GOT3 (cell line): Measurements from ENCODE around the gene ARHGAP6.
"Not testable (repeated sequence)": the region's sequence is repeated elsewhere in the genome, so short reads cannot be mapped to it uniquely, and the experiment has no call there.

ENCODE experiments used
- DNase-seq: peaks from one replicate; lab custom pipeline; 2025; ENCODE audit warnings: mixed read lengths; lab: John Stamatoyannopoulos, UW

ARHGAP6 gene

DNA sequence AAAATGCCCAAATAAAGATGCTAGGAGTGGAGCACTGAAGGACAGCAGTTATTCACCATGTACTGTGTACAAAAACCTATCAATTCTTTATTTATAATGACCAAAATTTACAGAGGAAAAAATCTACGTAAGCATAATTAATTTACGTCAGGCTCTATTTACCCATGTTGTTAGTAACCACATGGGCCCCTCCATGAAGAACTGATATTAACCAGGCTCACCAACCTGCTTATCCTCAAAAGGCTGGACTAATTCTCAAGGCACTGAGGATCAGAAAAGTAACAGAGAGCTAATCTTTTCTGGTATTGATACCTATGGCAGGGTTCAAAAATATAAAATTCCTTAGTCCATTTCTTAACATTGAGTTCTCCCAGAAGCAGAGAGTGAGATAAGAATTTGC, 140.0 kb downstream of the ARHGAP6 start:
- DNase-seq, result no peak

DNA sequence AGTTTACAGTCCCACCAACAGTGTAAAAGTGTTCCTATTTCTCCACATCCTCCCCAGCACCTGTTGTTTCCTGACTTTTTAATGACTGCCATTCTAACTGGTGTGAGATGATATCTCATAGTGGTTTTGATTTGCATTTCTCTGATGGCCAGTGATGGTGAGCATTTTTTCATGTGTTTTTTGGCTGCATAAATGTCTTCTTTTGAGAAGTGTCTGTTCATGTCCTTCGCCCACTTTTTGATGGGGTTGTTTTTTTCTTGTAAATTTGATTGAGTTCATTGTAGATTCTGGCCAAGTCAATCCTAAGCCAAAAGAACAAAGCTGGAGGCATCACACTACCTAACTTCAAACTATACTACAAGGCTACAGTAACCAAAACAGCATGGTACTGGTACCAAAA, 146.5 kb downstream of the ARHGAP6 start:
- not testable (repeated sequence) for DNase-seq

DNA sequence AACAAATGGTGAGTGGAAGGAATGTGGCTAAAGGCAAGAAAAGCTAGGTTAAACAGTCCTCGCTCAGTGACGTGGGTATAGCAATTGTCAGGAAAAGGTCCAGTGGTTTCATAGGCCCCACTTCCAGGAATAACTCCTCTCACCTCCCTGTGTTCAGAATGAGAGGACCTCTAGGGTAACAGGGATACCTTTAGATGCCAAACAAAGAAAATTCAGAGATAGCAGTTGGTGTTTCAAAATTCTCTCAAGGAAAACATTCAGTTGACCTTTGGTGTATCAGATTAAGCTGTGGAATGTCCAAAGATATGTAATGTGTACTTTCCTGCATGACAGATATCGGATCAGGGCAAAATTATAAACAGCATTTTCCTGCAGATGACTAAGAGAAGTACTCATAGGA, 155.9 kb downstream of the ARHGAP6 start:
- DNase-seq, result no peak

DNA sequence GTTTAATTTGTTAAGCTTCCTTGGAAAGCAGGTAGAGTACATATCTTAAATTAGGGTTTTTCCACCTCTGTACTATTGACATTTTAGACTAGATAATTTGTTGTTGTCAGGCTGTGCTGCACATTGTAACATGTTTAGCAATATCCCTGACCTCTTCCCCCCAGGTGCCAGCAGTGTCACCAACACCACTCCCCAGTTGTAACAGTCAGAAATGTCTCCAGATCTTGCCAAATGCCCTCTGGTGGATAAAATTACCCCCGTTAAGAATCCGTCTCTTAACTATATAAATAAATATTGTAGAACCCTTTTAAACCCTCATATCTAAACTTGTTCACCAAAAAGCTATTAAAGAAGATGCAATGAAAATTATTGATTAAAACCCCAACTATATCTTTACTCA, 161.5 kb downstream of the ARHGAP6 start:
- no peak for DNase-seq

DNA sequence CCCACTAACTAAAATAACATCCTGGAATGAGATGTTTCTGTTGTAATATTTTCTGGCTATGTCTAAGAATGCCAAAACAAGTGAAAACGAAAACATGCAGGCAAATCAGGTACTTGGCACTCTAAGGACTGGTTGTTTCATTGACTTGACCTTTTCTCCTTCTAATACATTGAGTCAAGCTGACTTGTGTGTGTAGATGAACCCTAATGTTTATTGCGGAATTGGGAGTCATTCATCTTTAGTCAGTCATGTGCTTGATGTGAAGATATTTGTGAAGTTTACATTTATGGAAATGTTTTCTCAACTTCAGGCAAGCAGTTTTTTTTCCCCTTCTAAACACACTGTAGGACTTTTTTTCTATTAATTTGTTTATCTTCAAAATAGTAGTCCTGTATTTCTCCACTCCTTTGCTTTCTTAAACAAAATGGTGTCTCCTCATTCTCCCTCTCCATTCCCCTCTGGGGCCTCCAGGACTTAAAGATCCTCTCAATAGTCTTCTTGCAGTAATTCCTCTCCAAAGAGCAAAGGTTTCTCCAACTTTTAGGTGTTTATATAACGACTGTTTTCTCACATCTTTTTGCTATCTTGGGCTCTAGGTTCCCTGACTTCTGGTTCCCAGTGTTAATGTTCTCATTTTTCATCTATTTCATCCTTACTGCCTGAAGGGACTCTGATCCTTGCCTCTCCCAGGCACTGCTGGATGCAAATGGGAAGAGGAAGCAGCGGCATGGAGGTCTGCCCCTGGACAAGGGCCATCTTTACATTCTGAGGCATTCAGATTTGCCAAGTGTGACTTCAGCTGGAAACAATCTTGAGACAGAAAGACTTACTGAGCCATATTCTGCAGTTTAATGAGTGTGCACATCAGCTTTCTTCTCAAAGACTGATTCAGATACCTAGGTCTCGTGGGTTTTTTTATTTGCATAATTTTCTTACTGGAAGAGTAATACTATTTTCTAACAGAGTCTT, 166.4 kb downstream of the ARHGAP6 start:
- DNase-seq, result no peak

DNA sequence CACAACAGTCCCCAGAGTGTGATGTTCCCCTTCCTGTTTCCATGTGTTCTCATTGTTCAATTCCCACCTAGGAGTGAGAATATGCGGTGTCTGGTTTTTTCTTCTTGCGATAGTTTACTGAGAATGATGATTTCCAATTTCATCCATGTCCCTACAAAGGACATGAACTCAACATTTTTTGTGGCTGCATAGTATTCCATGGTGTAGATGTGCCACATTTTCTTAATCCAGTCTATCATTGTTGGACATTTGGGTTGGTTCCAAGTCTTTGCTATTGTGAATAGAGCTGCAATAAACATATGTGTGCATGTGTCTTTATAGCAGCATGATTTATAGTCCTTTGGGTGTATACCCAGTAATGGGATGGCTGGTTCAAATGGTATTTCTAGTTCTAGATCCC, 174.3 kb downstream of the ARHGAP6 start:
- not testable (repeated sequence) for DNase-seq

DNA sequence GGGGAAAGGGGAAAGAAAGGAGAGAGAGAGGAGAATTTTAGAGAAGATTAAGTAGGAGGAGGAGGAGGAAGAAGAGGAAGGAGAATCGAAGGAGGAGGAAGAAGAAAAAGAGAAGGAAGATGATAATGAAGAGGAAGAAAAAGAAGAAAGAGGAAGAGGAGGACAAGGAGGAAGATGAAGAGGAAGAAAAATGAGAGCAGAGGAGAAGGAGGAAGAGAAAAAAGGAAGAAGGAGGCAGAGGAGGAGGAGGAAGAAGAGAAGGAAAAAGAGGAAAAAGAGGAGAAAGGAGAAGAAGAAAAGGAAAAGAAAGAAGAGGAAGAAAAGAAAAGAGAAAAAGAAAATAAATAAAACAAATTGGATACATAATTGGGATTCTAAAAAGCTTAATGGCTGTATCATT, 181.4 kb downstream of the ARHGAP6 start:
- no peak for DNase-seq

DNA sequence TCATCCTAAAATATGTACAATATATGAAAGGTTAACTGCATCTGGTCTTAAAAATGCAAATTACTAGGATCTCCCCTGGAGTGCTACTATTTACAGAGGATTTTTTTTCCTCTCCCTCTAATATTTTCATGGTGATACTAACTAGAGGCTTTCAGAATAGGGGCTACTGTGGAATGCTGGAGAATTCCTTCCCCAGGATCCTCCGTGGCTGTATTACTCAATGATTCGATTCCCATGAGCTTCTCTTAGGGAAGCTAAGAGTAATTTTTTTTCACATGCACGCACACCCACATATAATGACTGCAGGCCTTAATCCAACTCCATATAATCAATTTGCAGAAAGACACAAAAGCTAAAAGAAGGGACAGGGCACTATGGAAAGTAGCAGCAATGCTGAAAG, 184.7 kb downstream of the ARHGAP6 start:
- no peak for DNase-seq

DNA sequence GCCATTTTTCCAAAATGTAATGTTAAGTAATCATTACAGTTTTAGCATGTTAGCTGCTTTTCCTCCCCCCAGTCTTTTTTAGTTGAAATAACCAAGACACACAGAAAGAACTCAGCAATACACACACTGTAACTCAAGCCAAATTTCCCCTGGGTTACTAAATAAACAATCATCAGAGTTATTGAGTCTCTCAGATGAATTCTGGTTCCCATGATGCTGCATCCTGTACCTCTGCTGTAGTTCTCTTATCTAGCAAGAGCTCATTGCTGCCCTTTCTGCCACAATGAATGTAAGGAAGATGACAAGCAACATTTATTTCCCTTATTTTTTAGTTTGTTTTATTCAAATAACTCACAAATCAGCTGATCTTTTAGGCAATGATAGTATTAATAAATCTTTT, 185.1 kb downstream of the ARHGAP6 start:
- no peak for DNase-seq

DNA sequence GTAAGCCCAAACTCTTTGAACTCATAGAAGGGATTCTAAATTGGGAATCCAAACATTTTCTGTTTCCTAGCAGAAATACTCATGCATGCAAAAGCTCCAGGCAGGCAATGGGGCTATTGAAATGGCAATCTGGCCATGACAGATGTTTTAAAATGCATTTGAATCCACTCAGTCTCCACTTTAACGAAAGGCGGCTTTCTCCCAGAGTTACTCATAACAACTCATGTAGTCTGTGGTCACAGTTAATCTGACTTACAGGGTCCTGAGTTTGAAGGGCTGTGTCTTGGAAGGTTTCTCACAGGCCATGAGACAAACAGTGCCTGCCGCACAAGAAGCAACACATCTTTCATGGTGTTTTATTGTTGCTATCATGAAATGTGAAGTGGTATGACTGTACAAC, 186.8 kb downstream of the ARHGAP6 start:
- no peak for DNase-seq

DNA sequence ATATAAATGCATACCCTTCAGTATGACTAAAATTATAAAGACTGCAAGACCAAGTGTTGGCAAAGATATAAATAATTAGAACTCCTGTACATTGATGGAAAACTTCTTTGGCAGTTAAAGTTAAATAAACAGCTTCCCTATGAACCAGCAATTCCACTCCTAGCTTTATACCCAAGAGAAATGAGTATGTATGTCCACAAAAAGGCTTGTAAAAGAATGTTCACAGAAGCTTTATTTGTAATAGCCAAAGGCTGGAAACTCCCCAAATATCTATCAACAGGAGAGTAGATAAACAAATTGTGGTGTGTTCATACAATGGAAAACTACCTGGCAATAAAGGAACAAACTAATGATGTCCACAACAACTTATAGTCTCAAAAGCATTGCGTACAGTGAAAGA, 187.7 kb downstream of the ARHGAP6 start:
- DNase-seq, result no peak

DNA sequence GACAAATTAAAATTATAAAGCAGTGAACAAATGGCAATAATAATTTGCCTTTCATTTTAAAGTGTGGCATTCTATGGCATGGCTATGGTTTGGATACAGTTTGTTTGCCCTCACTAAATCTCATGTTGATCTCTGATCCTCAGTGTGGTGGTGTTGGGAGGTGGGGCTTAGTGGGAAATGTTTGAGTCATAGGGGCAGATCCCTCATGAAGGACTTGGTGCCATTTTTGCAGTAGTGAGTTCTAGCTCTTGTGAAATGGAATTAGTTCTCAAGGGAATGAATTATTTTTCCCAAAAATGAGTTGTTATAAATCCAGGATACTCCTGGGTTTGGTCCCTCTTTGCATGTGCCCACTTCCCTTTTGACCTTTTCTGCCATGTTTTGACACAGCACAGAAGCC, 191.1 kb downstream of the ARHGAP6 start:
- DNase-seq, result no peak

DNA sequence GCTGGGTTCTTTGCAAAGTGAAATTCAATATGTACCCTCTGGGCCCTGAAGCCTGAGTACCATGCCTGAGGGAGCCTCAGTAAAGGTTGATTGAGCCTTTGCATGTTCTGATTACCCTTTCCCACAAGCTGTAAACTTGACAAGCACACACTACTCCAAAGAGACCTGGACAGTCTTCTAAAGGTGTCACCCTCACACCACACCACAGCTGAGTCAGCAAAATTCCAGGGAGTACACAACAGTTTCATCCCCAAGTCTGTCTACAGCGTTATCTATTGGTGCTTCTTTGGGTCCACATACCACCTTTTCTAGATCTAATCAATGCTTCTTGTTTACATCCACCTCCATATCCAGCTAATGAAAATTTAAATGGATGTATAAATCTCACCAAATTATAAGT, 191.7 kb downstream of the ARHGAP6 start:
- no peak for DNase-seq

DNA sequence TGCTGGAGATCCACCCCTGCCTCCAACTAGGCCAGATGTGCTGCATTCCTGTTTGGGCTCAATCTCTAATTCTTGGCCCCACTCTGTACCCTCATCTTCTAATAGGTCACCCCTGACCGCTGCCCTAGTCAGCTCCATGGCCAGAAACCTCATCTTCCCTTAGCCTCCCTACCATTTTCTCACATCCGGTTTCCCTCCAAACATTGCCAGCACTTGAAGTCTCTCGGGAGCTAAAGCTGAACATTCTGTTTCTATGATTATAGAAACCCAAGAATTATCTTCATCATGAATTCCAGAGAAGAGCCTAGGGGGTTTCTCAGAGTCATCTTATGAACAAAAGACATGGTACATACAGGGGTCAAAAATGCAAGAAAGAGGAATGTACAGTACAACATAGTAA, 192.8 kb downstream of the ARHGAP6 start:
- DNase-seq, result no peak

DNA sequence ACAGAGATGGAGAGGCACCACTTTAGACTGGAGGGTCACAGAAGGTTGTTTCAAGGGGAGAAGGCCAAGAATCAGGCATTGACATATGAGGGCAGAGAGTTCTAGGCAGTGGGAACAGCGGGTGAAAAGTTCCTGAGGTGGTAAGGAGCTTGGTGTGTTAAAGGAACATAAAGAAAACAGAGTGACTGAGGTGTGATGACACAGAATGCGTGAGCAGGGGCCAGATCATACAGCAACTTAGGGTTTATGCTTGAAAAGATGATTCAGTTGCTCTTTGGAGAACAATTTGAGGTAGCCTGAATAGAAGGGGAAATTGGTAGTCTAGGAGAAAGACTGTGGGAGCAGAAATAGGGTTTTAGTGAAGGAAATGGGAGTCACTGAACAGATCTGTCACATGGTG, 193.3 kb downstream of the ARHGAP6 start:
- no peak for DNase-seq

DNA sequence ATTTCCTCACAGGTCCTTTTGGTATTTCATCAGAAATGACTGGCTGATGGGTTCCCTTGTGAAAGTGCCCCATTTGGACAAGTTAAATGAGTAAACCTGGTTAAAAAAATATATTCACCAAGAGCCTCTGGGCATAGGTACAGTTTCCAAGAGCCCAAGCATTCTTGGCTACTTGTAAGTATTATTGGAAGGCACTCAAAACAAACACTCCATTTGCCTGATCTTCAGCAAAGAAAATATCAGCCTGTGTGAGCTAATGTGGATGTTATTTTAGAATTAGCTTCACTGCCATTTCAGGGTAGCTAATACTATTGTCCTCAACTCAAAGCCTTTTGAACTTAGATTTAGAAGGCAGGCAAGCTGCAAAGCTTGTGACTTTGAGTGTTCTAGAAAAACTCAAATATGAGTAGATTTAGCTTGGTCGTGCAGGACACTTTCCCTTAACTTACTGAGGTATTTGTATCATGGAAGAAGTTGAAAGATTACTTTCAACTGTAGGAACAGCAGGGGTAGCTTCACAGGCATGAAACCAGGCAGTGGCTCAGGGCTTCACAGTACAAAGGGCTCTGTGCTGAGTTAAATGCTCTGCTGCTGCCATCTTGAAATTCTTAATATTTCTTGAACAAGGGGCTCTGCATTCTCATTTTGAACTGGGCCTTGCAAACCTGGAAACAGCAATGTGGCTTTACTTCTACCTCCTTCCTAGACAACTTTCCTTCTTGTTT, 195.3 kb downstream of the ARHGAP6 start:
- no peak for DNase-seq

DNA sequence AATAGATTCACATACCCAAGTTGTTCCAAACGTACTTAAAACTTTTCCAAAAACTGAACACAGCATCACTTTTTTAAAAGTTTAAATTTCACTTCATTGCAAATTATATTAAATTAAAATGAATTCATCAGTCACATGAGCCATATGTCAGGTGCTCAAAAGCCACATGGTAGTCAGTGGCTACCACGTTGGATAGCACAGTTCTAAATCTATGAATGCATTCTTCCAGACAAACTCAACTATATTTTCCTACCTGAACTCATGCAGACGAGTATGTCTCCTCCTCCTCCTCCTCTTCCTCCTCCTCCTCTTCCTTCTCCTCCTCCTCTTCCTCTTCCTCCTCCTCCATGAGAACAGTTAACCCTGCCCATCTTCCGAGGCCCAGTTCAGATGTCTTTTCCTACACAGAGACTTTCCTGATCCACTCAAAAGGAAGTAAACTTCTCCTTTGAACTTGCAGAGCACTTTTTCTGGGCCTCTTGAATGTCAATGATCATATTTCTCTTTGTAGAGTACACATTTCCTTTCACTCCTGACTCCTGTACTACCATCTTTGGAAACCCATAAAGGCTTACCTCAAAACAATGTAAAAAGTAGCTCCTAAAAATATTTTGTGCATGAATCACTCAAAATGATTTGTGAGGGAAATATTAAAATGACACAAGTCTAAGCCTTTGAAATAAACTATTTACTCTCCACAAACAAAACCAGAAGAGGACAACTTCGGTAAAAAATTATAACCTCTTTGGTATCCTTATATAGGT, 199.9 kb downstream of the ARHGAP6 start:
- DNase-seq, result no peak

DNA sequence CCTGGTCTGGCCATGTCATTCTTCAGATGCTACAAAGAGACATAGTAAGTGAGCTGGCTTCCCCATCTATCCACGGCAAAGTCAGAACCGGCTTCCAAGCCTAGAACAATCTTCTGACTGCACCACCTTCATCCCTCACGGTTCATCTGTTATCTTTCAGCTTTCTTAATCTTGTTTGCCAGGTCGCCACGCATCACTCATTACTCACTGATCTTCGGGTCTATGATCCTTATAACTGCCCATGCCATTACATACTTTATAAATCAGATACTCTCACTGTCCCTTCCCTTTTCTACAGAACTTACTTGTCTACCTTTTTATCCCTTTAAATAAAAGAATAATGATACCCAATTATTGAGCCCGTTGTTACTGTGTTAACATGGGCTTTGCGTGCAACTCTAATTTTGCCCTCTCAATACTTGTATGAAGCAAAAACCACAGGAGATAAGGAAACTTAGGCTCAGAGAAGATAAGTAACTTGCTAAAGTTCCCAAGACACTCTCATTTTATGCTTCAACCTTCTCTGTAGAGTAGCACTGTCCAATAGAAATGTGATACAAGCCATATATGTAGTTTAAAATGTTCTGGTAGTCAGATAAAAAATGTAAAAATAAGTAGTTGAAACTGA, 200.8 kb downstream of the ARHGAP6 start:
- no peak for DNase-seq

DNA sequence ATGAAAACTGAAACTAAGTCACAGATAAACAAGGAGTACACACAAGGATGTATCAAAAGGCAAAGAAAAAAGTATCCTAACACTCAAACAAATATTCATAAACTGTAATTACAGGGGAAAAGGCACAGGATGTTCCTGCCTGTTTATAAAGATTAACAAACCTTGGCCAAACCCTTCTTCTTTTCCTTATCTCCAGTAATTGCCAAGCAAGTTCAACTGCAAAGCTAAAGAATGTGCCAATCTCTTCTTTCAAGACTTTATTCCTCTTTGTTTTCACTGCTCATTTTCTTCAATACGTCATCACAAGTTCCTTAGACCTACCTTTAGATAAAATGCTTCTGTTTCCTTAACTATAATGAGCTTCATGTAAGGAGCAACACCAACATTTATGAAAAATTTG, 201.3 kb downstream of the ARHGAP6 start:
- DNase-seq, result no peak

DNA sequence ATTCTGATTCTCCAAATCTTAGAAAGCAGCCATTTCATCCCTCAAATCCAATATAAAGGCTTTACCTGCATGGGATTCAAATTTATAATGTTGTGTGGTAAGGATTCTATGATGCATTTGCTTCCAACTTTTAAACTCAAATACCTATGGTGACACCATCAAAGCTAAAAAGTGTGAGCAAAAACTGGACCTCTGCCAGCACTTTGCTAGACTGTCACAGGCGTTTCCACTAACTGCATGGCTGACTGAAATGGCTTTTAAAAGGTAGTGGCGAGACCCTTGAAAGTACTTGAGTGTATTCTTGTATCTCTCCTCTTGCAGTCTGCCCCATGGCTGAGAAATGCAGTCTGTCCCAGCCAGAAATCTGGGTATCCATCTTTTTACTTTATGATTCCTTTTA, 203.1 kb downstream of the ARHGAP6 start:
- no peak for DNase-seq

DNA sequence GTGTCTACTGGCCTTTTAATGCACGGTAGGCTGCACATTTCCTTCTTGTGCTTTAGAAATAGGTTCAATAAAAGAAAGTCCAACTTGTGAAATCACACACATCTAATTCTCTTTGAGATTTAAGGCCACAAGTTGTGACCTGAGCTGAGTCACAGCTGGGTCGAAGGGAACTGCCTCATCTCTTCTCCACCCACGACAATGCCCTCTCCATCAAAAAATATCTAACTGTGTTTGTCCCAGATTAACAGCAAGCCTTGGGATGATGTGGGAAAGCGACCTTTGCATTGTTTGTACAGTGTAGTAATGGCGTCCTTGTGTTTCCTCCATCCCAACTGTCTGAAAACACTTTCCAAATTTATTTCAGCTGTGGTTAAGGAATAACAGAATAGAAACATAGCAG, 203.6 kb downstream of the ARHGAP6 start:
- no peak for DNase-seq
